Measurements from ENCODE around the gene MYO5B. TPM values are rescaled to one million over a fixed set of nuclear protein-coding genes. Genes with fewer than 3 reads are reported as not detected.

Gene MYO5B
- total RNA-seq, 1 experiment from 2014 or later: 6.3 TPM

GRCh38 chr18:49924293-49924983, 270.5 kb downstream of the MYO5B start:
- DNase-seq (ENCODE audit: low read depth): no peak

- no peak for DNase-seq (ENCODE audit: low read depth)
These were observed 272.7 kb downstream of the MYO5B start for GRCh38 chr18:49922228-49922627.

GRCh38 chr18:49921318-49921985, 273.5 kb downstream of the MYO5B start:
- no peak for DNase-seq (ENCODE audit: low read depth)

- DNase-seq (ENCODE audit: low read depth): no peak
These were observed 274.2 kb downstream of the MYO5B start for GRCh38 chr18:49920731-49921130.

- DNase-seq (ENCODE audit: low read depth): no peak
These were observed 277.2 kb downstream of the MYO5B start for GRCh38 chr18:49917742-49918141.

- no peak for DNase-seq (ENCODE audit: low read depth)
These were observed 279.6 kb downstream of the MYO5B start for GRCh38 chr18:49915352-49915751.

GRCh38 chr18:49913221-49913620, 281.7 kb downstream of the MYO5B start:
- no peak for DNase-seq (ENCODE audit: low read depth)

GRCh38 chr18:49911427-49911826, 283.5 kb downstream of the MYO5B start:
- DNase-seq (ENCODE audit: low read depth): no peak

GRCh38 chr18:49910986-49911385, 284.0 kb downstream of the MYO5B start:
- no peak for DNase-seq (ENCODE audit: low read depth)

GRCh38 chr18:49910019-49910418, 284.9 kb downstream of the MYO5B start:
- DNase-seq (ENCODE audit: low read depth): no peak

GRCh38 chr18:49907346-49907929, 287.5 kb downstream of the MYO5B start:
- peak; percentile 4 for DNase-seq (ENCODE audit: low read depth)

GRCh38 chr18:49905771-49906170, 289.2 kb downstream of the MYO5B start:
- DNase-seq (ENCODE audit: low read depth): no peak

GRCh38 chr18:49904871-49905555, 289.9 kb downstream of the MYO5B start:
- no peak for DNase-seq (ENCODE audit: low read depth)

- DNase-seq (ENCODE audit: low read depth): no peak
These were observed 293.0 kb downstream of the MYO5B start for GRCh38 chr18:49901862-49902340.

GRCh38 chr18:49899657-49900330, 295.2 kb downstream of the MYO5B start:
- DNase-seq (ENCODE audit: low read depth): no peak

- peak; percentile 72 for DNase-seq (ENCODE audit: low read depth)
These were observed 296.5 kb downstream of the MYO5B start for GRCh38 chr18:49898421-49898820.

GRCh38 chr18:49894517-49895226, 300.3 kb downstream of the MYO5B start:
- no peak for DNase-seq (ENCODE audit: low read depth)

- DNase-seq (ENCODE audit: low read depth): no peak
These were observed 301.9 kb downstream of the MYO5B start for GRCh38 chr18:49893036-49893435.

GRCh38 chr18:49892148-49892924, 302.6 kb downstream of the MYO5B start:
- no peak for DNase-seq (ENCODE audit: low read depth)

- DNase-seq (ENCODE audit: low read depth): no peak
These were observed 304.9 kb downstream of the MYO5B start for GRCh38 chr18:49890041-49890440.

All from LHCN-M2 (cell line).